ENCODE data around the gene MAPKAP1. TPM values are rescaled to one million over a fixed set of nuclear protein-coding genes. Genes with fewer than 3 reads are reported as not detected.
A peak's percentile ranks its signal among the peaks of the same experiment; 100 is the strongest.

Gene MAPKAP1
- total and polyA plus RNA-seq, 9 of the 15 experiments (the other 6 are each of a cell fraction or from before 2014, with no cell fraction given): 2.6 to 82.1 (median 61.1) TPM

DNA sequence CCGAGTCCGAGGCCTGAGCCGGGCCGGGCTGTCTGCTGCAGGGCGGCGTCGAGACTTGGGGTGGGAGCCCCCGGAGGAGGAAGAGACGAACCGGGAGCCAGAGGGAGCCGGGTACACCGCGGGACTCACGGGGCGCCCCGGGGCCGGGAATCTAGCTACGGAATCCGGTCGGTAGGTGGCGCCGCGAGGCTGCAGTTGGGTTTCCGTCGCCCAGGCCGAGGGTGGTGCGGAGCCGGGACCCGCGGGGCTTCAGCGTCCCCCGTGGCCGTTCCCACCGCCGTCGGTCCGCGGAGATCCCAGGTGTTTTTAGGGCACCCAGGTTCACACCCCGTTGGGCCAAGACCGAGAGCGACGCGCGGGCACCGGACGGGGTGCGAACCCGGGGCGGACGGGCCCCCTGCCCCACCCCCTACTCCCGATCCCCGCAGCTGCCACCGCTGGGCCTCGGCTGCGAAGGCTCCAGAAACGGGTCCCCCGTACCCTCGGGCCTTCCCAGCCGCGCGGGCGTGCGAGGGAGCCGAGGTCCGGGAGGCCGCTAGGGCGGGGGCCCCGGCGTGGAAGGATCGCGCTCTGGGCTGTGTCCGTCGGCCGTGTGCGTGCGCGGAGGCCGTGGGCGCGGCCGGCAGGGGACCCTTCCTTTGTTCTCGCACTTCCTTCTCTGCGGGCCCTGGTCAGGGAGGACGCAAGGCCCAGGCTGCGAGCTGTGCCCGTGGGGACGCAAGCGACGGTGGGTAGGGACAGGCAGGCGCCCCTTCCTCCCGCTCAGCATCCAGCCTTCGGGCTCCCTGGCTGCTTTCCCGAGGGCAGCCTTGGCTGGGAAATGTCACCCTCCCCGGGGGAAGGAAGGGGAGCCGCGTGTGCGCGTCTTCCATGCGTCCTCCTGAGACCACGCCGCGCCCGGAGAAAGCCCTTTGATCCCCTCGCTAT is 298.8 kb downstream of the MAPKAP1 start (continued):
- TF ChIP-seq, protein P1, sequence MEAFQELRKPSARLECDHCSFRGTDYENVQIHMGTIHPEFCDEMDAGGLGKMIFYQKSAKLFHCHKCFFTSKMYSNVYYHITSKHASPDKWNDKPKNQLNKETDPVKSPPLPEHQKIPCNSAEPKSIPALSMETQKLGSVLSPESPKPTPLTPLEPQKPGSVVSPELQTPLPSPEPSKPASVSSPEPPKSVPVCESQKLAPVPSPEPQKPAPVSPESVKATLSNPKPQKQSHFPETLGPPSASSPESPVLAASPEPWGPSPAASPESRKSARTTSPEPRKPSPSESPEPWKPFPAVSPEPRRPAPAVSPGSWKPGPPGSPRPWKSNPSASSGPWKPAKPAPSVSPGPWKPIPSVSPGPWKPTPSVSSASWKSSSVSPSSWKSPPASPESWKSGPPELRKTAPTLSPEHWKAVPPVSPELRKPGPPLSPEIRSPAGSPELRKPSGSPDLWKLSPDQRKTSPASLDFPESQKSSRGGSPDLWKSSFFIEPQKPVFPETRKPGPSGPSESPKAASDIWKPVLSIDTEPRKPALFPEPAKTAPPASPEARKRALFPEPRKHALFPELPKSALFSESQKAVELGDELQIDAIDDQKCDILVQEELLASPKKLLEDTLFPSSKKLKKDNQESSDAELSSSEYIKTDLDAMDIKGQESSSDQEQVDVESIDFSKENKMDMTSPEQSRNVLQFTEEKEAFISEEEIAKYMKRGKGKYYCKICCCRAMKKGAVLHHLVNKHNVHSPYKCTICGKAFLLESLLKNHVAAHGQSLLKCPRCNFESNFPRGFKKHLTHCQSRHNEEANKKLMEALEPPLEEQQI (IDR thresholded peaks at IDR 0.05): no peak
- no peak for TF ChIP-seq CEBPB (tag; IDR thresholded peaks at IDR 0.05)
- TF ChIP-seq ARID1B (IDR thresholded peaks at IDR 0.05): no peak
- no peak for TF ChIP-seq ZC3H11A (IDR thresholded peaks at IDR 0.05; ENCODE audit: low read depth, low read length)
- 0 out of 2 replicates have a peak, but pooled peaks have one; percentile 19 for TF ChIP-seq SMAD4 (CRISPR knock-in tag; conservative IDR thresholded peaks at IDR 0.05)
- no peak for TF ChIP-seq LEF1 (IDR thresholded peaks at IDR 0.05)
- TF ChIP-seq MIER1 (IDR thresholded peaks at IDR 0.05; ENCODE audit: low read depth): no peak
- no peak for TF ChIP-seq MEF2D (tag; conservative IDR thresholded peaks at IDR 0.05; ENCODE audit: low read depth)
- TF ChIP-seq, protein P2, sequence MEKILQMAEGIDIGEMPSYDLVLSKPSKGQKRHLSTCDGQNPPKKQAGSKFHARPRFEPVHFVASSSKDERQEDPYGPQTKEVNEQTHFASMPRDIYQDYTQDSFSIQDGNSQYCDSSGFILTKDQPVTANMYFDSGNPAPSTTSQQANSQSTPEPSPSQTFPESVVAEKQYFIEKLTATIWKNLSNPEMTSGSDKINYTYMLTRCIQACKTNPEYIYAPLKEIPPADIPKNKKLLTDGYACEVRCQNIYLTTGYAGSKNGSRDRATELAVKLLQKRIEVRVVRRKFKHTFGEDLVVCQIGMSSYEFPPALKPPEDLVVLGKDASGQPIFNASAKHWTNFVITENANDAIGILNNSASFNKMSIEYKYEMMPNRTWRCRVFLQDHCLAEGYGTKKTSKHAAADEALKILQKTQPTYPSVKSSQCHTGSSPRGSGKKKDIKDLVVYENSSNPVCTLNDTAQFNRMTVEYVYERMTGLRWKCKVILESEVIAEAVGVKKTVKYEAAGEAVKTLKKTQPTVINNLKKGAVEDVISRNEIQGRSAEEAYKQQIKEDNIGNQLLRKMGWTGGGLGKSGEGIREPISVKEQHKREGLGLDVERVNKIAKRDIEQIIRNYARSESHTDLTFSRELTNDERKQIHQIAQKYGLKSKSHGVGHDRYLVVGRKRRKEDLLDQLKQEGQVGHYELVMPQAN (IDR thresholded peaks at IDR 0.05; ENCODE audit: borderline replicate concordance): no peak
- no peak for TF ChIP-seq CBX5 (IDR thresholded peaks at IDR 0.05; ENCODE audit: borderline replicate concordance, low read depth)
- TF ChIP-seq, protein P3, sequence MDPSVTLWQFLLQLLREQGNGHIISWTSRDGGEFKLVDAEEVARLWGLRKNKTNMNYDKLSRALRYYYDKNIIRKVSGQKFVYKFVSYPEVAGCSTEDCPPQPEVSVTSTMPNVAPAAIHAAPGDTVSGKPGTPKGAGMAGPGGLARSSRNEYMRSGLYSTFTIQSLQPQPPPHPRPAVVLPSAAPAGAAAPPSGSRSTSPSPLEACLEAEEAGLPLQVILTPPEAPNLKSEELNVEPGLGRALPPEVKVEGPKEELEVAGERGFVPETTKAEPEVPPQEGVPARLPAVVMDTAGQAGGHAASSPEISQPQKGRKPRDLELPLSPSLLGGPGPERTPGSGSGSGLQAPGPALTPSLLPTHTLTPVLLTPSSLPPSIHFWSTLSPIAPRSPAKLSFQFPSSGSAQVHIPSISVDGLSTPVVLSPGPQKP (CRISPR knock-in tag; IDR thresholded peaks at IDR 0.05): no peak
- no peak for TF ChIP-seq YBX1 (IDR thresholded peaks at IDR 0.05)
- no peak for TF ChIP-seq MAFG (tag; conservative IDR thresholded peaks at IDR 0.05)
- TF ChIP-seq ZNF174 (CRISPR knock-in tag; IDR thresholded peaks at IDR 0.05): no peak
- TF ChIP-seq OTX1 (CRISPR knock-in tag; IDR thresholded peaks at IDR 0.05): no peak
- no peak for TF ChIP-seq PHF20 (IDR thresholded peaks at IDR 0.05; ENCODE audit: partially characterized antibody)
- no peak for TF ChIP-seq ZFP30 (CRISPR knock-in tag; IDR thresholded peaks at IDR 0.05; ENCODE audit: borderline replicate concordance)
- TF ChIP-seq KLF1 (tag; IDR thresholded peaks at IDR 0.05): no peak
- no peak for TF ChIP-seq BACH1 (tag; IDR thresholded peaks at IDR 0.05)
- no peak for TF ChIP-seq HMG20A (CRISPR knock-in tag; conservative IDR thresholded peaks at IDR 0.05)
- TF ChIP-seq, protein P4, sequence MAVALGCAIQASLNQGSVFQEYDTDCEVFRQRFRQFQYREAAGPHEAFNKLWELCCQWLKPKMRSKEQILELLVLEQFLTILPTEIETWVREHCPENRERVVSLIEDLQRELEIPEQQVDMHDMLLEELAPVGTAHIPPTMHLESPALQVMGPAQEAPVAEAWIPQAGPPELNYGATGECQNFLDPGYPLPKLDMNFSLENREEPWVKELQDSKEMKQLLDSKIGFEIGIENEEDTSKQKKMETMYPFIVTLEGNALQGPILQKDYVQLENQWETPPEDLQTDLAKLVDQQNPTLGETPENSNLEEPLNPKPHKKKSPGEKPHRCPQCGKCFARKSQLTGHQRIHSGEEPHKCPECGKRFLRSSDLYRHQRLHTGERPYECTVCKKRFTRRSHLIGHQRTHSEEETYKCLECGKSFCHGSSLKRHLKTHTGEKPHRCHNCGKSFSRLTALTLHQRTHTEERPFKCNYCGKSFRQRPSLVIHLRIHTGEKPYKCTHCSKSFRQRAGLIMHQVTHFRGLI (CRISPR knock-in tag; IDR thresholded peaks at IDR 0.05): no peak
- no peak for TF ChIP-seq DNMT1 (IDR thresholded peaks at IDR 0.05)
- no peak for TF ChIP-seq SMAD3 (CRISPR knock-in tag; conservative IDR thresholded peaks at IDR 0.05)

Measured in K562 (cell line).